PC-3 (cell line): ENCODE results near the gene MRPS25.

Experiments
- CTCF ChIP-seq: fragments of 300-600 bp; sonication (generic); conservative IDR thresholded peaks from 2 replicates; pipeline ENCODE4 v1.5.1; 2017; ENCODE audit warnings: antibody characterized with exemption, low read depth, mild to moderate bottlenecking, low read length
- EZH2phosphoT487 ChIP-seq: fragments of 300-600 bp; sonication (generic); IDR thresholded peaks from 2 replicates; pipeline ENCODE4 v1.6.1; 2018; ENCODE audit warnings: mild to moderate bottlenecking, antibody characterized with exemption, low read length, borderline replicate concordance

GRCh38 chr3:15108082-15108545, 43.0 kb upstream of the MRPS25 start:
- TF ChIP-seq CTCF = peak; percentile 92
- no peak for TF ChIP-seq EZH2phosphoT487
